NCI-H1694 treated with DMSO at 0.1 percent for 48 hours (cell line): Measurements from ENCODE around the gene DTNBP1.
"Not testable (repeated sequence)": the region's sequence is repeated elsewhere in the genome, so short reads cannot be mapped to it uniquely, and the experiment has no call there.

Source experiments
- DNase-seq: peaks from one replicate; lab custom pipeline; 2025; lab: John Stamatoyannopoulos, UW

Gene DTNBP1

GRCh38 chr6:15556711-15557110 is 106.1 kb downstream of the DTNBP1 start:
- no peak for DNase-seq

GRCh38 chr6:15555101-15556038 is 107.5 kb downstream of the DTNBP1 start:
- no peak for DNase-seq

- DNase-seq = no peak
These were observed 108.1 kb downstream of the DTNBP1 start for GRCh38 chr6:15554728-15555100.

- DNase-seq = no peak
These were observed 109.0 kb downstream of the DTNBP1 start for GRCh38 chr6:15553736-15554294.

GRCh38 chr6:15553031-15553430 is 109.8 kb downstream of the DTNBP1 start:
- DNase-seq = no peak

- peak; percentile 73 for DNase-seq
These were observed 111.0 kb downstream of the DTNBP1 start for GRCh38 chr6:15551798-15552197.

- no peak for DNase-seq
These were observed 111.6 kb downstream of the DTNBP1 start for GRCh38 chr6:15551262-15551661.

- no peak for DNase-seq
These were observed 112.2 kb downstream of the DTNBP1 start for GRCh38 chr6:15550546-15551123.

- DNase-seq = no peak
These were observed 113.5 kb downstream of the DTNBP1 start for GRCh38 chr6:15549371-15549770.

GRCh38 chr6:15547400-15547799 is 115.4 kb downstream of the DTNBP1 start:
- no peak for DNase-seq

- no peak for DNase-seq
These were observed 116.2 kb downstream of the DTNBP1 start for GRCh38 chr6:15546591-15546990.

- no peak for DNase-seq
These were observed 118.4 kb downstream of the DTNBP1 start for GRCh38 chr6:15544321-15544900.

GRCh38 chr6:15543332-15543917 is 119.4 kb downstream of the DTNBP1 start:
- not testable (repeated sequence) for DNase-seq

- no peak for DNase-seq
These were observed 123.0 kb downstream of the DTNBP1 start for GRCh38 chr6:15539722-15540270.

- no peak for DNase-seq
These were observed 123.9 kb downstream of the DTNBP1 start for GRCh38 chr6:15538766-15539495.

- DNase-seq = no peak
These were observed 124.7 kb downstream of the DTNBP1 start for GRCh38 chr6:15538106-15538505.

- no peak for DNase-seq
These were observed 126.5 kb downstream of the DTNBP1 start for GRCh38 chr6:15536198-15536955.

- no peak for DNase-seq
These were observed 127.2 kb downstream of the DTNBP1 start for GRCh38 chr6:15535495-15536197.

- no peak for DNase-seq
These were observed 127.9 kb downstream of the DTNBP1 start for GRCh38 chr6:15534974-15535373.
